CD4-positive, alpha-beta T cell treated with Interleukin-15 for 4 hours (primary cell): ENCODE data around the gene HOXC12.

Source experiments
- DNase-seq: peaks from one replicate; pipeline ENCODE4 v3.0.0-alpha.2; 2020; ENCODE audit warnings: low spot score

The HOXC12 gene

DNA sequence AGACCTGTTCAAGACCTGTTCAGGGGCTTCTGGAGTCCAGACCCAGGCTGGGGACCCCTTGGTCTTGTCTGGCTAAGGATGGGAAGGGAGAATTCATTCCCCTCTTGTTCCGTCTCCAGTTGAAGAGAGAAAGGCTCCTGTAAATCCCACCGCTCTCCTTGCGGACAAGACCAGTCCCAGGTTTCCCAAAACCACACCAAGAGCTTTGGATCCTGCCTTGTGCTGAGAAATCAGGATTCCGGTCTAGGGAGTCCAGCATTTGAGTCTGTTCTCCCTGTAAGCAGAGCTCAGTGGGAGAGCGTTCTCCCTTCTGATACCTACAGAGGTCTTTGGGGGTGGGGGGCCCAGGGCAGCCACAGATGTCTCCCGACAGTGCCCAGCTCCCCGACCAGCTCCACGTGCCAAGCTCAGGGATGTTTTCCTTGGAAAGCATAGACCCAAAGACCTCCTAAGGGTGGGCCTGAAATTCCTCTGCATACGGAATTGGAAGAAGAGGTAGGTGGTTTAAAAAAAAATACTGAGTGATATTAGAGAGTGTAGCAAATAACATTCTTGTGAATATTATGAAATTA lies 14.2 kb upstream of the HOXC12 start:
- DNase-seq, result no peak

DNA sequence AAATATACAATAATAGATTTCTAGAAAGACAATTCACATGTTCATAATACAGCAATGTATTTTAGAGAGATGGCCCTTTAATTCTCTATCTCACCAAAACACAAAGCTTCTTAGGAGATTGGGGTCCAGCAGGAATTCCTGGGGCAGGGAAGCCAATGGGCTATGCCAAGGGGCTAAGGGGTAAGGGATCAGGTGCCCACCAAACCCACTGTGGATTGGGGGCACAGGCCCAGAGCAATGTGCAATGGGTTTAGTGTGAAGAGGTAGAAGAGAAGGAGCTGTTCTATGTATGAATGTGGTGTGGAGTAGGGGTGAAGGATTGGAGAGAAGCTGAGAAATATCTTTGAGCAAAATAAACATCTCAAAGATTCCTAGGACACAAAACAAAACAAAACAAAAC lies 13.5 kb upstream of the HOXC12 start:
- DNase-seq, result no peak

DNA sequence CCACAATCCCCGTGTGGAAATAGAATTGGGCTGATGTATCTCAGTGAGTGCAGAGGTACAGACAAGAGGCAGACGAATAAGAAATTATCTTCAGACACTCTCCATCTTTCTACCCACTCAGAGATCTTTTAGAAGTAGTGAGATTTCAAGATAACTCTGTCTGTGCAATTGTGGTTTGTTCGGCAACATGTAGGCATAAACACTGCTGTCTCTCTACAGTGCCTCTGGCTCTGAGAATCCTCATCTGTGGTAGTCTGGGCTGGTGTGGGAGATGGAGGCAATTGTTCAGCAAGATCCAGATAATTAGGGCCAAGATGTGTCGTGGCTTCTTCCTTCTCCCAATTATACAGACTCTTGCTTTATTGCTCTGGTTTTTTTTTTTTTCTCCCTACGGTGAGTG lies 13.0 kb upstream of the HOXC12 start:
- no peak for DNase-seq

DNA sequence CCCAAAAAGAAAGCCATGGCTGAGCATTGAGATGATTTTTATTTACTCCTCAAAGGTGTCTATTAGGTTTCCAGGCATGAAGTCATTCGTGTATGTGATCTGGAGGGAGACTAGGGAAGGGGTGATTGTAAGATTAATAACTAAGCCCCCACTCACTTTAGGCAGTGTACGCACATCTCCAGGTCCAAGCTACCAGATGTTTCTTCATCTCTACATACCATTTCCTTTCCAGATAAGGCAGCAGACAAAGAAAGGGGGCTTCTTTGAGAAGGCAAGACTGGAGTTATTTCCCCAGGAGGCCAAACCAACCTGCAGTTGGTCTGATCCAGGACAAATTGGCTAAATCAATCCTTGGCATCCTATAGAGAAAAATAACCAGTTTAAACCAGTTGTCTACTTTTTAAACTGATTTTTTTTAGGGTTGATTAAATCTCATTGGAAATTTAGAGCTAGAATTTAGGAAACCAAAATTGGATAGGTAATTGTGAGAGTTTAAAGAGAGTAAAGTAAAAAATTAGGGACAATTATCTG lies 12.2 kb upstream of the HOXC12 start:
- no peak for DNase-seq

DNA sequence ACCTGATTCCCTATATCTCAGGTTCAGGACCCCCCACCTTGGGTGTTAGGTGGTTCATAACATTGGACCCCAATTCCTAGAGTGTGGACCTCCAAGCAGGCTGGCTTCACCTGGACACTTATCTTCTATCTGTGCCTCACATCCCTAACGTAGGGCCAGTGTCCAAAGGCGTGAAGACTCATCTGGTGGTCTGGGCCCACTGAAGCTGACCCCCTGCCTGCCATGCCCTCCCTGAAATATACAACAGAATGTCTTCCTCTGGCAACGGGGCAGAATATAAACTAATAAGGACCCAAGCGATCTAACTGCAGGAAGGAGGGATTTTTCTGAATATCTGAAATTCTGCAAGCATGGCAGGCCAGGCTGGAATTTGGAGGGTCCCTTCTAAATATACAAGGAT lies 10.5 kb upstream of the HOXC12 start:
- DNase-seq, result no peak

DNA sequence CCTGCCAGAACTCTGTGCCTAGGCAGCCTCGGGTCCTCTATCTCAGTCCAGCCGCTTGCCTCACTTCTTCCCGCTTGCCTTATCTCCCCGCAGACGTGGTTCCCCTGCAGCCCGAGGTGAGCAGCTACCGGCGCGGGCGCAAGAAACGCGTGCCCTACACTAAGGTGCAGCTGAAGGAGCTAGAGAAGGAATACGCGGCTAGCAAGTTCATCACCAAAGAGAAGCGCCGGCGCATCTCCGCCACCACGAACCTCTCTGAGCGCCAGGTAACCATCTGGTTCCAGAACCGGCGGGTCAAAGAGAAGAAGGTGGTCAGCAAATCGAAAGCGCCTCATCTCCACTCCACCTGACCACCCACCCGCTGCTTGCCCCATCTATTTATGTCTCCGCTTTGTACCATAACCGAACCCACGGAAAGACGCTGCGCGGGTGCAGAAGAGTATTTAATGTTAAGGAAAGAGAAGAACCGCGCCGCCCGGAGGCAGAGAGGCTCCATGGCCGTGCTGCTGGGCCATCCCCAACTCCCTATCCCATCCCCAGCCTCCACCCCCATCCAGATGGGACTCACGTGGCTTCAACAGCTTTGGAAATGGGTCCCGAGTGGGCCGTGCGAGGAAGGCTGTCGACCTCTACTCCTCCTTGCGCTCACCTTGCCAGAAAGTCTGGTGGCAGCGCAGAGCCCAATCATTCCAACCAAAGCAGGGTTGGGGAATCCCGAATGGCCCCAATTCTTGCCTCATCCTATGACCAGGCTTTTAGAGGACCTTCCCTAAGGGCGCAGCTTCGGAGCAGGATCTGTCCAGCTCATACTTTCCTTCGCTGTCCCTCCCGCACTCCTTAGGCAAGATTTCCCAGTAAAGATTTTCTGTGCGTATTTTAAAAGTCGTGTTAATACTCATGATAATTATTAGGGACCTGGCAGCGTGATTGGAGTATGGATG lies 9.5 kb upstream of the HOXC12 start:
- DNase-seq, result no peak

DNA sequence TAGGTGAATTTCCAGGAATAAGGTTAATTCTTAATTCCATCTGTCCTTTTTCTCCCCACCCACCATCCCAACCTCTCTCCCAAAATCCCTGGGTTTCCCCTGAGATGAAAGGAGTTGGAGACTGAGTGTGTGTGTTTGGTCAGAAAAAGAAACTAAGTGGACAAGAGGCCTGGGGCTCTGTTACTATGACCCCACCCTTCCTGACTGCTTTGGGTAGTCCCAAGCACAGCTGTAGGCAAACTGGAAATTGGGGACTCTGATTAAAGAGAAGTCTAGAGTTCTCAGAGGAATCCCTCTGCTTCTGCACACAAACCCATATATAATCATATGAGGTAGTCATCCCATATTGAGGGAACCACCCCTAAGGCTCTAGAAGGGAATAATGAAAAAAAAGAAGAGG lies 7.0 kb upstream of the HOXC12 start:
- no peak for DNase-seq

DNA sequence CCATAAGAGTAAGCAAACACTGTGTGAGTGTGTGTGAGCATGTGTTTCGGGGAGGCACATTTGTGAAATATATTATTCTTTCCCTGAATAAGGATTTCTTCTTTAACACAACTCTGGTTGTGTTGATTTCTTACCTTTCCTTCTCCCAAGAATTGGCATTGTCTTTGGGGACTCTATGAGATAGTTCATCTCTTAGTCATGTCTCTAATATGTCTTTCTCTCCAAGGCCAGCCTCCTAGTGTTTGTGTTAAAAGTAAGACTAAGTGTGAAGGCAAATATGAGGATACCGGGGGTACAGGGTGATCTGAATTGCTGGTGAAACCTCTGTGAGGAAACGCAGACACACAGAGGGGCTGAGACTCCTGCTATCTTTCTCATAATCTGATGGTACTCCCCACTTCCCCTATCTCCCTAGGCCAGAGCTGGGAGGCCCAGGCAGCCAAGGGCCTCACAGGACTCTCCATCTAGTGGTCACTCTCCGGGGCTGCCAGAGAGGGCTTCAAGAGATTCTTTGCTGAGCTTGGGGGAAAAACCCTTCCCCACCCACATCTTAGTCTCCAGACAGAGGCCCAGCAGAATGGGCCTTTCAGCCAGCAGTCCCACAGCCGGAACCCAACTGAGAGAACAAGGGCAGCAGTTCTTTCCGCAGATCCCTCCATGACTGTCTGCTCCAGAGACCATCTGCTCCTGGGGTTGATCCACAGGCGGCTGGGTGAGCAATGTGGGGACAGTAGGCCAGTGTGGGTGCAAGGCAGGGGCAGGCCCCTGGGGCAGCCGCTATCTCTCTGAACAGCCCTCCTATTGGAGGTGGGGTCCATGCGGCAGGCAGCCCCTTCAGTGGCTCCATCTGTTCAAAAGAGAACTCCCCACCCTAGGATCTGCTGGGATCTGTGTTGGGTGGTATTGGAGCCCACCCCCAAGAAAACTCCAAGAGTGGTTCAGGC lies 5.8 kb upstream of the HOXC12 start:
- DNase-seq, result no peak

DNA sequence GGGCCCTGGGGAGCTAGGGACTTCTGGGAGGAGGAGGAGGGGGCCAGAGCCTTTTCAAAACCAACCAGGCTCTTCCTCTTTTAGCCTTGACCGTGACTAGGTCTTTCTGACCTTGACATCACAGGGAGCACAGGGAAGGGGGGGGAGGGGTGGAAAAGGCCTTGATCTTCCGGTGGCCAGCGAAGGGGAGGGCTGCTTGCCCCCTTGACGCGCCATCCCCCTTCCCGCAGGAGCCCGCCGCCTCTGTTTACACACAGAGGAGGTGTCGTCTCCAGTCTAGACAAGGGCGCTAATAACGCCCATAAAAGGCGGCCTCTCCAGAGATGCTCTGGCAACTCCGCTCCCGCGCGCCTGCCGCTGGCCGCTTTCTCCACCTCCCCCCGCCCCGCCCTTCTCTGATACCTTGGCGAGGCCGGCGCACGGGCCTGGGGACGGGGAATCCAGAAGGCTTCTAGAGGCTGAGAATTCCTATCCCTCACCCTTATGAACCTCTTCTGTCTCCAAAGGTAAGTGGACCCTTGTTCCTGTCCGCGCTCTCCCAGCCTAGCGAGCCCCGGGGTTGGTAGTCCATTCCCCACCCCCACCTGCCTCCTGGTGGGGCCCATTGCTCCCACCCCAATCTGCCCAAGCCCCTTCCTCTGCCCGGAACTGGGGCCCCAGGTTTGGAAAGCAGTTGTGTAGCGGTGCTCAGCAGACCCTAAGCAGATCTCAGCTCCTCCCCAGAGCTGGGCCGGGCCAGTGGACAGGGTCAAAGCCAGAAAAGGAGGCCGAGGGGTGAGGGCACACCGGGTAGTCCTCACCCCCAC lies 4.9 kb upstream of the HOXC12 start:
- DNase-seq, result no peak

DNA sequence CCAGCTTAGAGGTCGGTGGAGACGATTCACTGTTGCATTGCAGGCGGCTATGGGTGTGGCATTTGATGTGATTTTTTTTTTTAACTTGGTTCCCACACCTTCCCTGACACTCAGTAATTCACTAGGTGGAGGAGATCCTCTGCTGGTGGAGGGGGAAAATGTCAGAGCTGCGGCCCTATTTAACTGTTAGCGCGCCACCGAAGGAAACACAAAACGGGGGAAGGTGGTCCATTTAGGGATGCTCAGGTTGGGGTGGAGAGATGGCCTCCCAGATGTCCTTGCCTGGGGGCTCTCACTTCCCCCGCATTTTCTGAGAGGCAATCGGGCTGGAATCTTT lies 4.3 kb upstream of the HOXC12 start:
- no peak for DNase-seq

DNA sequence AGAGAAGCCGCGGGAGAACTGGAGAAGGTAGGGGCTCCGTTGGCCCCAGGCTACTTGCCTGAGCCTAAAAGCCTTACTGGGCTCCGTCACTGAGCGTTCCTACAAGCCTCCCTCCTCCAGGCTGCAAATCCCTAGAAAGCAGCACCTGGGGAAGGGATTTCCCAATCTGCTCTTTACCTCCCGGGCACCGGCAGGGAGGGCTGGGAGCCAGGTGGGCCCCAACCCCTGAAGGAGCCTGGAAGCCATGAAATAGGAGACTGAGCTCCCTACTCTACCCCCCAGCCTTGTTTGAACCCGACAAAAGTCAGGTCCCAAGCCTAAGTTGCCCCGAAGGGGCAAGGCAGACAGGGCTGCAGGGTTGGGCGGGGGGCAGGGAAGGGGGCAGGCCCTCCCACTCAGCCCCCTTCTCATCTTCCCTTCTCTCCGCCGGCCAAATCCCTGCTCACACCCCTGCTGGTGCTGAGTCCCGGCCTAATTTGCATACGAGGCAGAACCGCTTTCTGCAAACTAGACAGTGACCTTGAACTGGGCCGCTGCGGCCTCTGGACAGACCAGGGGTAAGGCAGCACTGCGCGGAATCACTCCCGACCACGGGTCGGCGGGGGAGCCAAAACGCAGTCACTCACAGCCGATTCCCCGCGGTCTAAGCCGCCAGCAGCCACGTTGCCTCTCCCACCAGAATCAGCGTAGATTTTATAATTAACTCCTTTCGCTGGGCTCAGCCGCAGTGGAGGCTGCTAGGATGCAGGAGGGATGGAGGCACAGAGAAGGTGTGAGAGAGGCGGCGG lies 3.7 kb upstream of the HOXC12 start:
- DNase-seq, result no peak

DNA sequence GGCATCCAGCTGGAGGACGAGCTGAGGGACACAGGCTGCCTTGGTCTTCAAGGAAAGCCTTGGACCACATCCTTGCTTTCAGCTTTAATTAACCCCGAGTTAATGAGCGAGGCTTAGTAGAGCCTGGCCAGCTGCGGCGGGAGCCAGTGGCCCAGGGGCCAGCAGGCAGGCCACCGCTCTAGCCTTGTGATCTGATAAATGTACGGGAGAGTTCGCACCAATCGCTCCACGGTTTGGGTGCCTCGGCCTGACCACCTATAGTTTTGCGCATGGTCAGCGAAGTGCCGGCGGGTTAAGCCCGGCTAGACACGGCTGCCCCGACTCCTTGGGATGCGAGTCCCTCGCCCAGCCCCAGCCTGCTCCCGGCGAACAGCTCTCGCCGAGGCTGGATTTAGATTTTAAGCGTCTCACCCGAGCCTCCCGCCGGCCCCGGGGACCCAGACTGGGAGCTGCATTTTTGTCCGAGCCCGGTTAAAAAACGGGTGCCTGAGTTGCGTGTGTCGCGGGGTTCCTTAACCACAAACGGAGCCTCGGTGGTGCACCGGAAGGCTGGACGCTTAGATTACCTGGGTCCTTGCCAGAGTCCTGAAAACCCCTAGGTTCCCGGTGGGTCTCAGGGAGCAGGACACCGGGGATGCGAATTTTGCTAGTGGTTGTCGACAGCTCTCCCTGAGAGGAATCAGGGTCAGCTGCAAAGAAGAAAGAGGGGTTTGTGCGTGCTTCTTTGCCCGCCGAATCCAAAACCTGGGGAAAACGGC lies 2.9 kb upstream of the HOXC12 start:
- no peak for DNase-seq

DNA sequence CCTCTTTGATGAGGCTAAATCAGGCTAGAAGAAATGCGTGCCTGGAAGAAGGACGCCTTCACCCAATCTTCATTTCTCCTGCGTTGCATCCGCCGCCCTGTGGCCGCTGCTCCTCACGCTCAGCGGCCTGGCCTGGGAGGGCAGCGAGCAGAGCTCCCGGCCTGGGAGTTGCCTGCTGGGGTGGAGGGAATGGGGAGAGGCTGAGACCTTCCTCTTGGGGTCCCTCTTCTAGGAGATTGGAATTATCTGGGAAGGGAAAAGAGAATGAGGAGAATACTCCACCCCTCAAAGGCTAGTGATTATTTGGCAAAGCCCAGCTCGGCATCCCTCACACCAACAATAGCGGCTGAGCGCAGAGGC lies 2.4 kb upstream of the HOXC12 start:
- DNase-seq, result no peak

DNA sequence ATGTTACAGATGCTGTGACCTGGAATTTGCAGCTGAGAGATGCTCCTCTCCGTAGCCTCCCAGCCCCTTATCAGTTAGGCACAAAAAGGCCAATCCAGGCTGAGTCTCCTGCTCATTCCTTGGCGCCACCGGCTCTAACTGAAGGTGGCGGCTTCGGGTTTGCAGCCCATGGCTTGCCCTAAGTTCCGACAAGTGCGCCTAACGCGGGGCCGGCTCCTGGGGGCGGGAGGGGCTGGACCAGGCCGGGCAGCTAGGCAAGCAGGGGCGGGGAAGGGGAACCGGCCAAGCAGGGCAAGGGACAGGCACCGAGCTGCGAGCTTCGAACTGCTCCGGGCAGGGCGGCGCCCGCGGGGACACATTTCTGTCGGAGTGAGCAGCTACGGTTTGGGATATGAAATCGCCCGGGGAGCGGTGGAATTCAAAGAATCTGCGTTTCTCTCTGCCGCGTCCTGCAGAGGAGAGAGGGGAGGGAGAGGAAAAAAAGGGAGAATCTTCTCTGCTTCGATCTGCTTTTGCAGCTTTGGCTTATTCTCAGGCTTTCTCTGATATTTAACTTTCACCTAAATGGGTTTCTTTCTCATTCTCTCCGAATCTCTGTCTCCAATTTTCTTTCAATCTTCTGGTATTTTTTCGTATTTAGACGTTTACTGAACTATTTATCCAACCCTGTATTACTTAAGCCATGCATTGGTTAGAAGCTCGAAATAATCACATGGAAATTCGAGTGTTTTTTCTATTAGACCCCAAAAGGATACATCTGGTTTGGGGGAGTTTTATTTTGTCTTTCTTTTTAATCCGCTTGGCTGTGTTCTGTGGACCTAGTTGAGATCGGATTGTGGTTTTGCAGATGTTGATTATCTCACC lies 1.6 kb upstream of the HOXC12 start:
- no peak for DNase-seq

DNA sequence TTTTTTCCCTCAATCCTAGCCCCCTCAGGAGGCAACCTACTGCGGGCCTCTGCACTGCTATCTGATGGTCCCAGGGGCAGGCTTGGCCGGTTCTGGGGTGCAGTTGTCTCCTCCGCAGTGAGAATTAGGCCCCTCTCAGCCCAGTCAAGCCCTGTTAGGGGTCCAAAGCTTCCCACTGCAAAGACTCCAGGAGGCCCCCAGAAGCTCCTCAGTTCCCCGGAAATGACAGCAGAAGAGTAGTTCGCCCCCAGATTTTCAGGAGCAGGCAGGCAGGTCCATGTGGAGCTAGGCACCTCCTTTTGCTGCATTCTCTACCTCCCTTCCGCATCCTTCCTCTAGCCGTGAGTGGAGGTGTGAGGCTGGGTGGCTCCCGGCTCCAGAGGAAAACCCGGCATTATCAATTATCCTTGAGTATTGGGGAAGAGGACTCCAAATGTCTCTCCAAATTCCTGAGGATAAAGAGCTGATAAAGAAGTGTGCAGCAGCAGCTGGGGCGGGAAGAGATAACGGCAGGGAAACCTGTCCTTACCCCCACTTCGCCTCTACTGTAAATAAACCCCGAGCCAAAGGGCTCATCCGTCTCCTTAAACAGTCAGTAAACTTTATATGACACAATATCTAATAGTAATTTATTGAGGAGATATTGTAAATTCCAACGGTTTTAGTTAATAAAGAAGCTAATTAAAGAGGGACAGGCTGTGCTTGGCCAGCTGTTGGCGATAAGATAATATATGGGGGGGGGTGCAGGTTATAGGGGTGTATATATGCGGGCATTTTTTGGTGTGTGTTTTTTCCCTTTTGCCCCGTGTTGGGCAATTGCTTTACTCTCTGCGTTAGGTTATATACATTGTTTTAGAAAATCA lies 641 bp upstream of the HOXC12 start:
- no peak for DNase-seq

DNA sequence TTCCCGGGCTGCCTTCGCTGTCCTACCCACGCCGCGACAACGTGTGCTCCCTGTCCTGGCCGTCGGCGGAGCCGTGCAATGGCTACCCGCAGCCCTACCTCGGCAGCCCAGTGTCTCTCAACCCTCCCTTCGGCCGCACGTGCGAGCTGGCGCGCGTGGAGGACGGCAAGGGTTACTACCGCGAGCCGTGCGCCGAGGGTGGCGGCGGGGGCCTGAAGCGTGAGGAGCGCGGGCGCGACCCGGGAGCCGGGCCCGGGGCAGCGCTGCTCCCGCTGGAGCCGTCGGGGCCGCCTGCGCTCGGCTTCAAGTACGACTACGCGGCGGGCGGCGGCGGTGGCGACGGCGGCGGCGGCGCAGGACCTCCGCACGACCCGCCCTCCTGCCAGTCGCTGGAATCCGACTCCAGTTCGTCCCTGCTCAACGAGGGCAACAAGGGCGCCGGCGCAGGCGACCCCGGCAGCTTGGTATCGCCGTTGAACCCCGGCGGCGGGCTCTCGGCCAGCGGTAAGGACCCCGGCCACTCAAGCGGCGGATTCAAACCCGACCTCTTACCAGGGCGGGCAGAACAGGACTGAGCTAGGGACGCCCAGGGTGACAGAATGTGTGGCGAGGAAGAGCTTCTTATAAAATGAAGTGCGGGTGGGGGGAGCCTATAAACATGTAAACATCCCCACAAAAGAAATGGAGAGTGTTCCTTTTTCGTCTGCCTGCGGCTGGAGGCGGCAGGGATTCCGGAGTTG lies 503 bp downstream of the HOXC12 start:
- DNase-seq, result no peak

DNA sequence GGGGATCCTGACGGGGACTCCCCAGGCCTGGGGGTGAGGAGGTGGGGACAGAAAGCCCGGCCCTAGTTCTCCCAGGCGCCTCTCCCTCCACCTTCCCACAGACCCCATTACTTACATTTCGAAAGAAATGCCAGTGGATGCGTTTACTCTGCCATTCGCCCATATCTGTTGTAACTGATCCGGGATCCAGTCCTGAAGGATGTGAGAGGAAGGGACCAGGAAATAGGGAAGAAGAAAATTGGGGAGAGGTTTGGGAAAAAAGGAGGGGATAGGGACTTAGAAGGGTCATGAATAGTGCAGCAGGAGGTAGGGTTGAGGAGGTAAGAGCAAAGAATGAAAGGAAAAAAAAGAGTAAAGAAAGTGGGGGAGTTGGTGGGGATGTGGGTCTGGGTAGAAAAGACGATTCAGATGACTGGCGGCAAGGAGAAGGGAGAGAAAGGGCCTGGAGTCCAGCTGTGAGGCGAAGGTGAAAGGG lies 1.1 kb downstream of the HOXC12 start:
- DNase-seq, result no peak
